RWPE1 (cell line): Measurements from ENCODE around the gene PCDHGB3.

Experiments used
- CTCF ChIA-PET: fragments of 350-600 bp; sonication (Branson Sonifier 250); formaldehyde crosslinking; extraction: SDS; loops from one replicate; lab custom pipeline; 2021; lab: Yijun Ruan, JAX
- POLR2A ChIA-PET: fragments of 400-600 bp; formaldehyde crosslinking; extraction: SDS; loops from one replicate; lab custom pipeline; 2020; ENCODE audit warnings: antibody characterized with exemption; ENCODE audit not compliant: low non-redundant PET; lab: Yijun Ruan, JAX
- DNase-seq: peaks from one replicate; pipeline ENCODE4 v3.0.0; 2012; ENCODE audit warnings: low spot score
- H3K27ac ChIP-seq: fragments of 450-650 bp; 2 replicates; pipeline ENCODE4 v1.5.1; 2017
- TF ChIP-seq, protein P1 (sequence below): fragments of 450-650 bp; conservative IDR thresholded peaks from 2 replicates; pipeline ENCODE4 v1.5.1; 2017; ENCODE audit warnings: low read depth, mild to moderate bottlenecking

PCDHGB3 gene

DNA sequence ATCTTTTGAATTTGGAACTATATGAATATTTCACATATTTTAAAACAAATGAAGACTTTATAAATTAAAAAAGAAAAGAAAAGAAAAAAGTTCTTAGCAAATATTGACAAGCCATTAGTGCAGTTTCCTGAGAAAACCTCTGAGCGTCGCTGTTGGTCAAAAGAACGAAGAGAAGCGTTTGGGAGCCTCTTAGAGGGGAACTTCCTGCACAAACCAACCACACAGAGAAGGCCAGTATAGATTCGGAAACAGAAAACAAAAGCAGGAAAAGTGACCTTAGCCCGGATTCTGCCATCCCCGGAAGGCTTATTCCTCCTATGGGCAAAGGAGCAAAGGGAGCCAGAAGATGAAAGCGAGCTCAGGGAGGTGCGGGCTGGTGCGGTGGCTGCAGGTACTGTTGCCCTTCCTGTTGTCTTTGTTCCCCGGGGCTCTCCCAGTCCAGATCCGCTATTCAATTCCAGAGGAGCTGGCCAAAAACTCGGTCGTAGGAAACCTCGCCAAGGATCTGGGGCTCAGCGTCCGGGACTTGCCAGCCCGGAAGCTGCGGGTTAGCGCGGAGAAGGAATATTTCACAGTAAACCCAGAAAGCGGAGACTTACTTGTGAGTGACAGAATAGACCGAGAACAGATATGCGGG lies 10.1 kb upstream of the PCDHGB3 start, which contains the start of gene PCDHGB2:
PCDHGB2 (plus strand) TSS at position 205 of the 637 bp plus-strand sequence; CDS start at position 347, 142 bp downstream.
- ChIA-PET CTCF (interaction anchor here (0.6 to 2.7 kb wide), 12 partner anchors 10 to 259 kb away, joined by 3 to 16 read pairs (median 4); partner anchors contain the start of genes DIAPH1, PCDHGA1, PCDHGA10 and PCDHGB1), POLR2A (no interaction called here)
- DNase-seq, result peak; percentile 41
- peak within 1 kb of the TSS; percentile 61 for H3K27ac ChIP-seq
- TF ChIP-seq, protein P1, sequence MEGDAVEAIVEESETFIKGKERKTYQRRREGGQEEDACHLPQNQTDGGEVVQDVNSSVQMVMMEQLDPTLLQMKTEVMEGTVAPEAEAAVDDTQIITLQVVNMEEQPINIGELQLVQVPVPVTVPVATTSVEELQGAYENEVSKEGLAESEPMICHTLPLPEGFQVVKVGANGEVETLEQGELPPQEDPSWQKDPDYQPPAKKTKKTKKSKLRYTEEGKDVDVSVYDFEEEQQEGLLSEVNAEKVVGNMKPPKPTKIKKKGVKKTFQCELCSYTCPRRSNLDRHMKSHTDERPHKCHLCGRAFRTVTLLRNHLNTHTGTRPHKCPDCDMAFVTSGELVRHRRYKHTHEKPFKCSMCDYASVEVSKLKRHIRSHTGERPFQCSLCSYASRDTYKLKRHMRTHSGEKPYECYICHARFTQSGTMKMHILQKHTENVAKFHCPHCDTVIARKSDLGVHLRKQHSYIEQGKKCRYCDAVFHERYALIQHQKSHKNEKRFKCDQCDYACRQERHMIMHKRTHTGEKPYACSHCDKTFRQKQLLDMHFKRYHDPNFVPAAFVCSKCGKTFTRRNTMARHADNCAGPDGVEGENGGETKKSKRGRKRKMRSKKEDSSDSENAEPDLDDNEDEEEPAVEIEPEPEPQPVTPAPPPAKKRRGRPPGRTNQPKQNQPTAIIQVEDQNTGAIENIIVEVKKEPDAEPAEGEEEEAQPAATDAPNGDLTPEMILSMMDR, result peak; percentile 69

DNA sequence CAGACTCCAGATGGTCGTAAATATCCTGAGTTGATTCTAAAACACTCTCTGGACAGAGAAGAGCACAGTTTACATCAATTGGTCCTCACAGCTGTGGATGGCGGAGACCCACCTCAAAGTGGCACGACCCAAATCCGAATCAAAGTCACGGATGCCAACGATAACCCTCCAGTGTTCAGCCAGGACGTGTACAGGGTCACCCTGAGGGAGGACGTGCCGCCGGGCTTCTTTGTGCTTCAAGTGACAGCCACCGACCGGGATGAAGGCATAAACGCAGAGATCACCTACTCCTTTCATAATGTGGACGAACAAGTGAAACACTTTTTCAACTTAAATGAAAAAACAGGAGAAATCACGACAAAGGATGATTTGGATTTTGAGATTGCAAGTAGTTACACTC lies 9.4 kb upstream of the PCDHGB3 start:
- POLR2A ChIA-PET, result no interaction called here
- TF ChIP-seq, protein P1, result no peak
- no peak overlapping the region for H3K27ac ChIP-seq
- CTCF ChIA-PET, result interaction anchor here (0.6 to 2.7 kb wide), 9 partner anchors 9 to 258 kb away, joined by 3 to 16 read pairs (median 4); partner anchors contain the start of genes DIAPH1, PCDHGA1, PCDHGA10 and PCDHGB1
- DNase-seq, result no peak

DNA sequence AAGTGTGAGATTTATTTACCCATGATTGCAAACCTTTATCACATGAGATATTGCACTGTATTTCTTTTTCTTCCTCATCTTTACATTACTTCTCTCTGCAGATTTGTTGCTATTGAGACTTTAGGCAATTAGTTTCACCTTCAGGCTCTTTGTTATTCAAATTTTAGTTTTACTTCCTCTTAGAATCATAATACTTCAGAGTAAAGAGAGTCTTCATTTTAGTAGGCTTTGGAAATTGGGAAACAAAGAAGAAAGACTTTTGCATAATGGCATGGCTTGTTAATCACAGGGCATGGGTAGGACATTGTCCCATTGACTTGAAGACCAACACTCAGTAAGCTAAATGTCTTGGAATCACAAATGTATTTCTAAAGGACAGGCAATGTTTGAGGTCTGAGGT lies 7.3 kb upstream of the PCDHGB3 start:
- no peak for DNase-seq
- no peak overlapping the region for H3K27ac ChIP-seq
- POLR2A ChIA-PET, result no interaction called here
- CTCF ChIA-PET, result no interaction called here
- TF ChIP-seq, protein P1, result no peak

DNA sequence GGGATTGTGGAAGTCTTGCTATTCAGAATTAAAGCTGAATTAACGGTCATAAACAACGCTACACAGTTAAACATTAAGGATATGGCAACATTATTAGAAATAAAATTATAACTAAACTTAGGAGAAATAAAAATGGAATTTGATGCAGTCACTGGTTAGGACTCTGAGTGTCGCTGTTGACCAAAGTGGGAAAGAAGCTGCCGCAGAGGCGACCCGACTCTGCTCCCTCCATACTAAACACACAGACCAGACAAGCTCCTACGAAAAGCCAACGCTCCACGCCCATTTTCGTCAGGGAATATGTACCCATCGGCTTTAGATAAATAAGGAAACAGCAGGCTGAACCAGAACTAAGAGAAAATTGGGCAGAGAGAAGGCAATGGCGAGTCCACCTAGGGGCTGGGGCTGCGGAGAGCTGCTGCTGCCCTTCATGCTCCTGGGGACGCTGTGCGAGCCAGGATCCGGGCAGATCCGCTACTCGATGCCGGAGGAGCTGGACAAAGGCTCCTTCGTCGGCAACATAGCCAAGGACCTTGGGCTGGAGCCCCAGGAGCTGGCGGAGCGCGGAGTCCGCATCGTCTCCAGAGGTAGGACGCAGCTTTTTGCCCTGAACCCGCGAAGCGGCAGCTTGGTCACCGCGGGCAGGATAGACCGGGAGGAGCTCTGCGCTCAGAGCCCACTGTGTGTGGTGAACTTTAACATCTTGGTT lies 5.9 kb upstream of the PCDHGB3 start, which contains the start of gene PCDHGA5:
PCDHGA5 (plus strand) TSS at position 211 of the 709 bp plus-strand sequence; CDS start at position 380, 169 bp downstream.
- POLR2A ChIA-PET, result no interaction called here
- DNase-seq, result no peak

DNA sequence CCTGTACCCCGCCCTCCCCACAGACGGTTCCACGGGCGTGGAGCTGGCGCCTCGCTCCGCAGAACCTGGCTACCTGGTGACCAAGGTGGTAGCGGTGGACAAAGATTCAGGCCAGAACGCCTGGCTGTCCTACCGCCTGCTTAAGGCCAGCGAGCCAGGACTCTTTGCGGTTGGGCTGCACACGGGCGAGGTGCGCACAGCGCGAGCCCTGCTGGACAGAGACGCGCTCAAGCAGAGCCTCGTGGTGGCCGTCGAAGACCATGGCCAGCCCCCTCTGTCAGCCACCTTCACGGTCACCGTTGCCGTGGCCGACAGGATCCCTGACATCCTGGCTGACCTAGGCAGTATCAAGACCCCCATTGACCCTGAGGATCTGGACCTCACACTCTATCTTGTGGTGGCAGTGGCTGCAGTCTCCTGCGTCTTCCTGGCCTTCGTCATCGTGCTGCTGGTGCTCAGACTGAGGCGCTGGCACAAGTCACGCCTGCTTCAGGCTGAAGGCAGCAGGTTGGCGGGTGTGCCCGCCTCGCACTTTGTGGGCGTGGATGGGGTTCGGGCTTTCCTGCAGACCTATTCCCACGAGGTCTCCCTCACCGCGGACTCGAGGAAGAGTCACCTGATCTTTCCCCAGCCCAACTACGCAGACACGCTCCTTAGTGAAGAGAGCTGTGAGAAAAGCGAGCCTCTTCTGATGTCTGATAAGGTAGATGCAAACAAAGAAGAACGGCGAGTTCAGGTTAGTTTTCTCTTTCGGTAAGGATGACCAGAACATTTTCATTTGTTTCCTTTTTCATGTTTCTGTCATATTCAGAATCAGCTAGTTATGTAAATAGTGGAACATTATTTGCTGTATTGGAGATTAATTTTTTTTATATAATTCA lies 3.8 kb upstream of the PCDHGB3 start:
- TF ChIP-seq, protein P1, result no peak
- CTCF ChIA-PET, result no interaction called here
- DNase-seq, result no peak
- POLR2A ChIA-PET, result no interaction called here
- no peak overlapping the region for H3K27ac ChIP-seq

More for the DNA sequence above, 5.9 kb upstream of the PCDHGB3 start, which contains the start of gene PCDHGA5:
- no peak within 1 kb of the TSS for H3K27ac ChIP-seq
- TF ChIP-seq, protein P1, result no peak
- CTCF ChIA-PET, result interaction anchor here (0.6 to 1.0 kb wide), 4 partner anchors 10 to 1472 kb away, joined by 3 to 4 read pairs (median 4); partner anchors contain the start of gene PCDHGA6
